Gastroesophageal sphincter (tissue), 4 donors: Measurements from ENCODE around the gene PRDM15. TPM values are rescaled to one million over a fixed set of nuclear protein-coding genes. Genes with fewer than 3 reads are reported as not detected.
A peak's percentile ranks its signal among the peaks of the same experiment; 100 is the strongest.

Experiments
- ATAC-seq: fragments of 150-250 bp; one replicate; pipeline ENCODE4 v1.9.1; 2016; ENCODE audit warnings: mild to moderate bottlenecking, moderate library complexity
- H3K27ac ChIP-seq, 4 donors: fragments of 200-600 bp; sonication (generic) in 3 of 4; 1 replicate in 3 of 4; 2 replicates in 1 of 4; pipeline ENCODE4 v1.5.1; 2016 to 2019
- H3K27me3 ChIP-seq: fragments of 200-600 bp; sonication (generic); one replicate; pipeline ENCODE4 v1.5.1; 2019
- H3K36me3 ChIP-seq, 2 donors: fragments of 200-600 bp; sonication (generic); one replicate each; pipeline ENCODE4 v1.5.1; 2019; ENCODE audit warnings: control low read depth in 1 of 2
- H3K4me1 ChIP-seq, 3 donors: fragments of 200-600 bp; sonication (generic); 1 replicate in 2 of 3; 2 replicates in 1 of 3; pipeline ENCODE4 v1.5.1; 2016 to 2019; ENCODE audit warnings: control low read depth in 2 of 3
- H3K4me3 ChIP-seq, 2 donors: fragments of 200-600 bp; sonication (generic); one replicate each; pipeline ENCODE4 v1.5.1; 2019; ENCODE audit warnings: mild to moderate bottlenecking in 1 of 2, moderate library complexity in 1 of 2
- H3K9me3 ChIP-seq, 3 donors: fragments of 200-600 bp; sonication (generic); one replicate each; pipeline ENCODE4 v1.5.1; 2017 to 2019; ENCODE audit warnings: control low read depth in 2 of 3
- CTCF ChIP-seq, 4 experiments: fragments of 200-600 bp in 2 of 4; fragments of 450-650 bp in 2 of 4; sonication (generic) in 1 of 4; IDR thresholded peaks; one replicate each; pipeline ENCODE4 v1.5.1; 2017 to 2019; ENCODE audit warnings: antibody characterized with exemption in 4 of 4, mild to moderate bottlenecking in 2 of 4, moderate library complexity in 2 of 4
- EP300 ChIP-seq: sonication (generic); formaldehyde crosslinking; IDR thresholded peaks from one replicate; pipeline ENCODE4 v1.6.1; 2017; ENCODE audit warnings: antibody characterized with exemption, mild to moderate bottlenecking
- POLR2A ChIP-seq, 2 donors: fragments of 450-650 bp; IDR thresholded peaks; one replicate each; pipeline ENCODE4 v1.6.1; 2017; ENCODE audit warnings: antibody characterized with exemption in 2 of 2, mild to moderate bottlenecking in 2 of 2, moderate library complexity in 1 of 2
- POLR2AphosphoS5 ChIP-seq: sonication (generic); formaldehyde crosslinking; IDR thresholded peaks from one replicate; pipeline ENCODE4 v1.6.1; 2017; ENCODE audit warnings: antibody characterized with exemption
- WGBS, 2 donors: methylation state at CpG; one replicate each; pipeline ENCODE4 v1.1.5; 2018; ENCODE audit warnings: low coverage in 1 of 2; 5-methylcytosine and 5-hydroxymethylcytosine counted together
- total RNA-seq, 4 donors: library from RNA; depleted of rRNA; stranded (reverse); fragments of >200 nt; gene quantifications; one replicate each; pipeline ENCODE4 v1.1.0, GENCODE V29; 2016

Gene PRDM15
- total RNA-seq, 4 donors from 2014 or later, result 2.9 to 8.2 (median 7.2) TPM

- H3K4me1 ChIP-seq, result peaks cover 0 to 36% (median 6%) of the 10 kb centered on the region in 3 donors
- TF ChIP-seq POLR2A (IDR thresholded peaks at IDR 0.05), result no peak
- TF ChIP-seq POLR2AphosphoS5, result no peak
- TF ChIP-seq CTCF (IDR thresholded peaks at IDR 0.05), result no peak
- TF ChIP-seq EP300, result no peak
- no peak for ATAC-seq
- WGBS, 2 donors, result 81 to 85% methylated on average over 5 to 9 of the region's 11 CpGs
- H3K27ac ChIP-seq, result no peak overlapping the region
- H3K27me3 ChIP-seq, result no peaks in the 10 kb centered on the region
- peaks cover 0 to 7% of the 10 kb centered on the region in 2 donors for H3K36me3 ChIP-seq
- H3K9me3 ChIP-seq, result no peaks in the 10 kb centered on the region
- peak overlapping the region in 1 of 2 donors; percentile 84 for H3K4me3 ChIP-seq
Measured at GRCh38 chr21:41876928-41877652, 2.1 kb downstream of the PRDM15 start.

- Histone ChIP-seq H3K27ac (no peak overlapping the region), H3K27me3 (no peaks in the 10 kb centered on the region), H3K9me3 (no peaks in the 10 kb centered on the region), H3K4me1 (peaks cover 0 to 36% (median 6%) of the 10 kb centered on the region in 3 donors), H3K36me3 (peaks cover 0 to 7% of the 10 kb centered on the region in 2 donors), H3K4me3 (no peak overlapping the region)
- no peak for ATAC-seq
- 100% methylated on average over 2 of the region's 8 CpGs; no CpG with 5 or more reads in 1 of the 2 donors for WGBS, 2 donors
- TF ChIP-seq CTCF (IDR thresholded peaks at IDR 0.05), result no peak
- TF ChIP-seq POLR2A (IDR thresholded peaks at IDR 0.05), result no peak
- TF ChIP-seq EP300, result no peak
- no peak for TF ChIP-seq POLR2AphosphoS5
Measured at GRCh38 chr21:41876396-41876795, 2.7 kb downstream of the PRDM15 start.

GRCh38 chr21:41875086-41875485 is 4.1 kb downstream of the PRDM15 start:
- peaks cover 0 to 7% of the 10 kb centered on the region in 2 donors for H3K36me3 ChIP-seq
- 97% methylated on average over 8 of the region's 8 CpGs; no CpG with 5 or more reads in 1 of the 2 donors for WGBS, 2 donors
- no peak overlapping the region for H3K4me3 ChIP-seq
- no peaks in the 10 kb centered on the region for H3K9me3 ChIP-seq
- no peak for ATAC-seq
- peaks cover 0 to 31% (median 6%) of the 10 kb centered on the region in 3 donors for H3K4me1 ChIP-seq
- H3K27me3 ChIP-seq, result no peaks in the 10 kb centered on the region
- no peak overlapping the region for H3K27ac ChIP-seq
- no peak for TF ChIP-seq POLR2A (IDR thresholded peaks at IDR 0.05)
- TF ChIP-seq POLR2AphosphoS5, result no peak
- no peak for TF ChIP-seq CTCF (IDR thresholded peaks at IDR 0.05)
- no peak for TF ChIP-seq EP300

GRCh38 chr21:41874611-41875010 is 4.5 kb downstream of the PRDM15 start:
- H3K27me3 ChIP-seq, result no peaks in the 10 kb centered on the region

More at GRCh38 chr21:41874611-41875010, 4.5 kb downstream of the PRDM15 start:
- H3K9me3 ChIP-seq, result no peaks in the 10 kb centered on the region
- H3K4me3 ChIP-seq, result no peak overlapping the region
- peaks cover 0 to 26% (median 6%) of the 10 kb centered on the region in 3 donors for H3K4me1 ChIP-seq
- no peak for ATAC-seq
- WGBS, 2 donors, result 73 to 82% methylated on average over 5 to 6 of the region's 11 CpGs
- TF ChIP-seq EP300 (no peak), POLR2A (IDR thresholded peaks at IDR 0.05) (no peak), POLR2AphosphoS5 (no peak), CTCF (IDR thresholded peaks at IDR 0.05) (no peak)
- H3K36me3 ChIP-seq, result peaks cover 0 to 7% of the 10 kb centered on the region in 2 donors
- H3K27ac ChIP-seq, result no peak overlapping the region
